GM23248 (cell line): ENCODE results near the gene GOLGA1. TPM values are rescaled to one million over a fixed set of nuclear protein-coding genes. Genes with fewer than 3 reads are reported as not detected.
"Not testable (repeated sequence)": the region's sequence is repeated elsewhere in the genome, so short reads cannot be mapped to it uniquely, and the experiment has no call there.

ENCODE experiments used
- DNase-seq: peaks from one replicate; pipeline ENCODE4 v3.0.0-alpha.2; 2015
- H2AFZ ChIP-seq: fragments of 200-600 bp; sonication (generic); 2 replicates; pipeline ENCODE4 v1.6.1; 2016; ENCODE audit warnings: antibody characterized with exemption
- H3F3A ChIP-seq: fragments of 200-600 bp; sonication (generic); 2 replicates; pipeline ENCODE4 v1.6.1; 2016; ENCODE audit warnings: mild to moderate bottlenecking, antibody characterized with exemption, mixed run types; ENCODE audit not compliant: insufficient read depth
- H3K27ac ChIP-seq: fragments of 200-600 bp; sonication (generic); 2 replicates; pipeline ENCODE4 v1.5.1; 2016; ENCODE audit warnings: mild to moderate bottlenecking
- H3K27me3 ChIP-seq: fragments of 200-600 bp; sonication (generic); replicated peaks from 2 replicates; pipeline ENCODE4 v1.6.1; 2016; ENCODE audit warnings: mild to moderate bottlenecking; ENCODE audit not compliant: insufficient read depth
- H3K36me3 ChIP-seq: fragments of 200-600 bp; sonication (generic); 2 replicates; pipeline ENCODE4 v1.6.1; 2016; ENCODE audit warnings: low read depth, mild to moderate bottlenecking
- H3K4me1 ChIP-seq: fragments of 200-600 bp; sonication (generic); 2 replicates; pipeline ENCODE4 v1.6.1; 2016; ENCODE audit warnings: mild to moderate bottlenecking; ENCODE audit not compliant: insufficient read depth
- H3K4me2 ChIP-seq: fragments of 200-600 bp; sonication (generic); one replicate; pipeline ENCODE4 v1.6.1; 2016; ENCODE audit warnings: mild to moderate bottlenecking; ENCODE audit not compliant: unreplicated experiment
- H3K4me3 ChIP-seq: fragments of 200-600 bp; sonication (generic); 2 replicates; pipeline ENCODE4 v1.5.1; 2016; ENCODE audit warnings: mild to moderate bottlenecking
- H3K79me2 ChIP-seq: fragments of 200-600 bp; sonication (generic); 2 replicates; pipeline ENCODE4 v1.6.1; 2016; ENCODE audit warnings: mild to moderate bottlenecking; ENCODE audit not compliant: insufficient read depth
- H3K9ac ChIP-seq: fragments of 200-600 bp; sonication (generic); 2 replicates; pipeline ENCODE4 v1.6.1; 2016; ENCODE audit warnings: mild to moderate bottlenecking
- H3K9me2 ChIP-seq: fragments of 200-600 bp; sonication (generic); 2 replicates; pipeline ENCODE4 v1.6.1; 2016; ENCODE audit warnings: mixed run types, mild to moderate bottlenecking, moderate library complexity; ENCODE audit not compliant: insufficient read depth
- H3K9me3 ChIP-seq: fragments of 200-600 bp; sonication (generic); one replicate; pipeline ENCODE4 v1.6.1; 2017; ENCODE audit warnings: low read depth
- H4K20me1 ChIP-seq: fragments of 200-600 bp; sonication (generic); 2 replicates; pipeline ENCODE4 v1.6.0; 2016; ENCODE audit not compliant: insufficient read depth
- EZH2 ChIP-seq: fragments of 200-600 bp; sonication (generic); IDR thresholded peaks from 2 replicates; pipeline ENCODE4 v1.6.1; 2018; ENCODE audit warnings: antibody characterized with exemption, mild to moderate bottlenecking; ENCODE audit not compliant: insufficient read depth, poor library complexity, severe bottlenecking
- EZH2phosphoT487 ChIP-seq: fragments of 200-600 bp; sonication (generic); IDR thresholded peaks from 2 replicates; pipeline ENCODE4 v1.6.1; 2018; ENCODE audit warnings: antibody characterized with exemption, moderate library complexity, mild to moderate bottlenecking, low read depth; ENCODE audit not compliant: insufficient read depth
- WGBS, 2 experiments: methylation state at CpG; one replicate each; pipeline ENCODE4 v1.1.6; 2015 to 2017; ENCODE audit warnings: low lambda C conversion rate in 2 of 2, low coverage in 1 of 2; ENCODE audit errors: missing lambda C conversion rate in 2 of 2; 5-methylcytosine and 5-hydroxymethylcytosine counted together
- in situ Hi-C: fragments of 300-500 bp; cut with MboI; formaldehyde crosslinking; loops from 2 replicates; pipeline ENCODE4 v1.15.0; 2020
- polyA plus RNA-seq: library from polyadenylated mRNA; unstranded; fragments of >200 nt; fragmentation: Nextera tagmentation; extraction: Ambion mirVana; gene quantifications from 2 replicates; pipeline ENCODE4 v1.2.1, GENCODE V29; 2016
- total RNA-seq: library from RNA; depleted of rRNA; stranded (reverse); fragments of >200 nt; shearing (Covaris generic); gene quantifications from 2 replicates; pipeline ENCODE4 v1.2.3, GENCODE V29; 2014

Gene GOLGA1
- total and polyA plus RNA-seq, 2 experiments from 2014 or later = 12.4 to 15.3 TPM

GRCh38 chr9:124973807-124974206 lies 32.9 kb upstream of the GOLGA1 start:
- peaks cover 5% of the 10 kb centered on the region; the same call in 1 of the 2 replicates for H3F3A ChIP-seq
- H3K9me2 ChIP-seq = no peaks in the 10 kb centered on the region
- in situ Hi-C loops = no loop called here
- no peak overlapping the region for H3K4me2 ChIP-seq
- no peak overlapping the region for H3K9ac ChIP-seq
- WGBS, 2 experiments = 97% methylated on average over 6 of the region's 6 CpGs
- TF ChIP-seq EZH2 (no peak), EZH2phosphoT487 (no peak)
- H4K20me1 ChIP-seq = no peaks in the 10 kb centered on the region
- no peaks in the 10 kb centered on the region for H3K79me2 ChIP-seq
- H3K27me3 ChIP-seq = no peaks in the 10 kb centered on the region
- H3K36me3 ChIP-seq = no peaks in the 10 kb centered on the region
- no peak overlapping the region for H3K4me3 ChIP-seq
- no peaks in the 10 kb centered on the region for H3K9me3 ChIP-seq
- no peaks in the 10 kb centered on the region for H3K4me1 ChIP-seq
- H2AFZ ChIP-seq = no peak overlapping the region
- no peak for DNase-seq
- no peak overlapping the region for H3K27ac ChIP-seq

GRCh38 chr9:124972241-124972770 lies 31.4 kb upstream of the GOLGA1 start:
- H3K36me3 ChIP-seq = no peaks in the 10 kb centered on the region
- H3K4me2 ChIP-seq = no peak overlapping the region
- H3F3A ChIP-seq = peaks cover 5% of the 10 kb centered on the region; the same call in 1 of the 2 replicates
- DNase-seq = no peak
- no peak overlapping the region for H2AFZ ChIP-seq
- no peaks in the 10 kb centered on the region for H3K79me2 ChIP-seq
- H3K4me3 ChIP-seq = no peak overlapping the region
- in situ Hi-C loops = no loop called here
- no peaks in the 10 kb centered on the region for H3K9me3 ChIP-seq
- no peak overlapping the region for H3K27ac ChIP-seq
- H3K9ac ChIP-seq = no peak overlapping the region
- WGBS, 2 experiments = 95 to 98% methylated on average over 2 of the region's 2 CpGs
- no peaks in the 10 kb centered on the region for H3K4me1 ChIP-seq
- H4K20me1 ChIP-seq = no peaks in the 10 kb centered on the region
- no peaks in the 10 kb centered on the region for H3K27me3 ChIP-seq
- TF ChIP-seq EZH2 (no peak), EZH2phosphoT487 (no peak)
- no peaks in the 10 kb centered on the region for H3K9me2 ChIP-seq

GRCh38 chr9:124969401-124969800 lies 28.5 kb upstream of the GOLGA1 start:
- no peaks in the 10 kb centered on the region for H3K36me3 ChIP-seq
- H3K4me2 ChIP-seq = no peak overlapping the region
- H3K27me3 ChIP-seq = no peaks in the 10 kb centered on the region
- no peak for TF ChIP-seq EZH2
- TF ChIP-seq EZH2phosphoT487 = no peak
- no peak for DNase-seq
- H3K27ac ChIP-seq = no peak overlapping the region
- WGBS, 2 experiments = 61 to 66% methylated on average over 2 of the region's 2 CpGs
- in situ Hi-C loops = no loop called here
- no peaks in the 10 kb centered on the region for H3K79me2 ChIP-seq
- no peaks in the 10 kb centered on the region for H3K4me1 ChIP-seq
- no peaks in the 10 kb centered on the region for H3K9me2 ChIP-seq
- no peak overlapping the region for H2AFZ ChIP-seq
- H3K9me3 ChIP-seq = no peaks in the 10 kb centered on the region
- no peaks in the 10 kb centered on the region for H4K20me1 ChIP-seq
- H3K4me3 ChIP-seq = no peak overlapping the region
- no peak overlapping the region for H3K9ac ChIP-seq
- peaks cover 5% of the 10 kb centered on the region; the same call in 1 of the 2 replicates for H3F3A ChIP-seq

GRCh38 chr9:124968238-124968637 lies 27.4 kb upstream of the GOLGA1 start:
- 97 to 99% methylated on average over 9 of the region's 9 CpGs for WGBS, 2 experiments
- H3K27ac ChIP-seq = no peak overlapping the region
- H3K4me2 ChIP-seq = no peak overlapping the region
- no peaks in the 10 kb centered on the region for H3K79me2 ChIP-seq
- in situ Hi-C loops = no loop called here
- no peaks in the 10 kb centered on the region for H3K27me3 ChIP-seq
- DNase-seq = no peak
- no peaks in the 10 kb centered on the region for H3K36me3 ChIP-seq
- H3K4me3 ChIP-seq = no peak overlapping the region
- no peaks in the 10 kb centered on the region for H4K20me1 ChIP-seq
- no peaks in the 10 kb centered on the region for H3K4me1 ChIP-seq
- peaks cover 5% of the 10 kb centered on the region; the same call in 1 of the 2 replicates for H3F3A ChIP-seq
- no peak overlapping the region for H2AFZ ChIP-seq
- H3K9me2 ChIP-seq = no peaks in the 10 kb centered on the region
- no peaks in the 10 kb centered on the region for H3K9me3 ChIP-seq
- H3K9ac ChIP-seq = no peak overlapping the region
- TF ChIP-seq EZH2phosphoT487 (no peak), EZH2 (no peak)

- H3K9me3 ChIP-seq, H3K79me2 ChIP-seq, H3K27ac ChIP-seq, H3K27me3 ChIP-seq, H3K9me2 ChIP-seq, H3K9ac ChIP-seq, DNase-seq, H3F3A ChIP-seq, H4K20me1 ChIP-seq, H3K4me3 ChIP-seq, H3K36me3 ChIP-seq, in situ Hi-C loops, H3K4me1 ChIP-seq, H2AFZ ChIP-seq, H3K4me2 ChIP-seq: not testable (repeated sequence)
- 97 to 98% methylated on average over 3 to 5 of the region's 5 CpGs for WGBS, 2 experiments
Measured at GRCh38 chr9:124965775-124966568, 25.1 kb upstream of the GOLGA1 start.
